Hematopoietic multipotent progenitor cell treated with erythropoietin and hydrocortisone succinate and interleukin-3 and kit ligand, for 15 days (in vitro differentiated cells): ENCODE measurements around the gene C10orf90.

Experiments used
- DNase-seq: peaks from one replicate; pipeline ENCODE4 v3.0.0-alpha.2; 2015; ENCODE audit warnings: low spot score

The C10orf90 gene

DNA sequence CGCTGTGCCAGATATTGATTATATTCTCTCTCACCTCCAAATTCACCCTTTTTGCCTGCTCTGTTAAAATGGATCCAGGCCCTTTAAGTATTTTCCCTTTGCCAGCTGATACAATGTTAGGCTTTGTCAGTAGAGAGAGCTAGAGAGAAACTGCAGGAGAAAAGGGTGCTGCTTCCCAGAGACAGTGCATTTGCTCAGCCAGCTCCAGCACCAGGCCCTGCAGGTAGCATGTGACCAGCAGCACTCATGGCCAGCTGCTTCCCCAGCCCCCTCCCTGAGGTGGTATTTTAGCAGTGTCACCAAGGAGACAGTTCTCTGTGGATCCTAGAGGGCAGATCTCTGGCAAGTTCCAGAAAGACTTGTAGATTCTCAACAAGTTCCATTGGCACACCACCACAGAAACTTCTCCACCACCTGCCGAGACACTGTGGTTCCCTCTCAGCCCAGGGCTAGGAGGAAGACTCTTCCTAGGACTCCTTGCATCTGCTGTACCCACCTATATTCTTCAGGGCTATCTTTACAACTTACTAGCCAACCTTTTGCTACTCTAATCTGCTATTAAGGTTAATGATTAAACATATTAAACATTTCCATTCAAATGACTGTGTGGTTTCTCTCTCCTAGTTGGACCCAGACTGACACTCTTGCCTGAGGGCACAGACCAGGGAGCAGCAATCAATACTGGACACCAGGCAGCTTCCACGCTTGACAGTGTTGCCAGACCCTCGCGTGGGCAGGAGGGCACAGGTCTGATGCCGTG lies 246.6 kb downstream of the C10orf90 start:
- no peak for DNase-seq

DNA sequence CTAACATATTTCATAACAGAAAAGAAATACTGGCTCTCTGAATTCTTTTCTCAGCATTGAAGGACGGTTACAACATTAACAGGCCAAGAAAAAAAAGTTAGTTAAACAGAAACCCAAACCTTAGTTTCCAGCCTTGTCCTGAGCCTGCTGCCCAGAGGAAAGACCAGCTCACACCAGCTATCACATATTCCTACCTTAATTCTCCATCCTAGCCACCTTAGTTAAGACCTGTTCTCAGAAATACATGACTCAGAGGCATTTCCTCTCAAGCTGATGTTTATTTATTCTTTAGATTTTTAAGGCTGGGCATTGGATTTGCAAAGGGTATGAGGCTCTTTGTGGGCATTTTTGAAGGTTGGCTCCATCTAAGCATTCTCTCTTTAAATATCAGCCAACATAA lies 247.9 kb downstream of the C10orf90 start:
- DNase-seq, result no peak

DNA sequence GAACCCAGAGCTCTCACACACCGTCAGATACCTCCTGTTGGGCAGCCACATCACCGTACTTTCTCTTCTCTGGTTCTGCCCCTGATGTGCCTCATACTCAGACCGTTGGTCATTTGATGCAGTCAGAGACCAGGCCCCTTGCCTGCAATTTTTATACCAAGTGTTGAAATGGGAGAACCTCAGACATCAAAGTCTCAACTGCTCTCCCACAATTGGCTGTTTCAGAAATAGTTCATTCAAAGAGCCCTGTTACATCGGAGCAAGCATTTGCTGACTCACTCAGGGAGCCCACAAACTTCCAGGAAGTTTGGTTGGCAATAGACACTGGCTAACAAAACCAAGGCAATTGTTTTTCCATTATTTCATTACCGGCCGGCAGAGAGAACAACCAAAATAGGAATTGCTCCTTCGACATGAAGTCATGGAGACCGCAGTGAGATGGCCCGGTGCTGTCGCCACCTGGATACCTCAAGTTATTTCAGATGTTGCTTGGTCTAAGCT lies 248.7 kb downstream of the C10orf90 start:
- DNase-seq, result no peak

DNA sequence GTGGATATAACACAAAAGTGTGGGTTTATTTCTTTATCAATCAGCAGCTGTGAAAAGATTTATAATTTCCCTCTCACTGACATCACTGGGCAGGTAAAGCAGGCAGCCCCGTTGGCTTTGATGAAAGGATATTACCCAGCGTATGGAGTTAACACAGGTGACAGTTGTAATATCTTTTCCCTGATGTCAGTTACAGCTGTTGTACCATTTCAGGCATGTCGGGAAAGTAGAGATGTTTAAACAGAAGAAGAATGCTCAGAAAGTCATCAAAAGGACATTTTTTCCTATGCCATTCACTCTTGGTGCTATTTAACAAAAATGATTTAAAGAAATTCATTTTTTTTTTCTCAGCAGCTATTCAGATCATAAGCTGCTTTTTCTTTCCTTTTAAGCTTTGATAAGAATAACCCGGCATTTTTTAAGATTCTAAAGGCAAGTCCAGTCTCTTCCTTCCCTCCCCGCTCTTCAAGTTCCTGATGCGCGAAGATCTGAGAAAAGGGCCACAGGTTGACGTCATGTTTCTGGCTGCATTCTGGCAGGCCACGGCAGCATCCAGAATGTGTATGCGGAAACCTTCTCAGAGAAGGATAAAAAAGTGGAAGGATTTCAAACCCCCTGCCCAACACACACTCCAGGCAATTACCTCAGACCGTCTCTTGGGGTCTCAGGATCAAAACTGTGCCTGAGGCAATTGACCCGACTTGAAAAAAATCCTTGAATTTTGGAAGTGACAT lies 249.8 kb downstream of the C10orf90 start:
- no peak for DNase-seq

DNA sequence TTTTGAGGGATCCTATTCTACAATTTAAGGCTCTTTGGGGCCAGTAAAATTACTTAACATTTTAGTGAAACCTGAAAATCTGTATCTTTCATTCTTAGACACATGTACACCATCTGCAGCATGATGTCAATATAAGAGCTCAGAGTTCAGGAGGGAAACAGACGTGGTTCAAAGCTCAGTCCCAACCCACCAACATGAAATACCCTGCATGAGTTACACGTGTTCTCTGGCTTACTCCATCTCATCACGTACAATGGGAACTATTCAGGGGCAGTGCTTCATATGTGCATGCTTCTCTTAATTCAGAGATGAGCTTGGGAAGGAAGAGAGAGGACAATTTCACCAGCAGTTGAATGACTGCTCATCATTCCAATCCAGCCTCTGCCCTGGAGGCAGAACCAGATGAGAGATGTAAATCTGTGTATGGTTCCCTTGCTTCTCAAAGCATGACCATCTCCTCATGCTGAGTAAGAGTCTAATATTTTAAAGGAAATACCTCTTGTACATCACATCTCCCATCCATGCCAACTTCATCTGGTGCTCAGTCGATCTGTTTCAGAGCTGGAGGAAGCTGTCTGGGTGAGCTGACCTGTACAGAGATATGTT lies 253.2 kb downstream of the C10orf90 start:
- DNase-seq, result no peak

DNA sequence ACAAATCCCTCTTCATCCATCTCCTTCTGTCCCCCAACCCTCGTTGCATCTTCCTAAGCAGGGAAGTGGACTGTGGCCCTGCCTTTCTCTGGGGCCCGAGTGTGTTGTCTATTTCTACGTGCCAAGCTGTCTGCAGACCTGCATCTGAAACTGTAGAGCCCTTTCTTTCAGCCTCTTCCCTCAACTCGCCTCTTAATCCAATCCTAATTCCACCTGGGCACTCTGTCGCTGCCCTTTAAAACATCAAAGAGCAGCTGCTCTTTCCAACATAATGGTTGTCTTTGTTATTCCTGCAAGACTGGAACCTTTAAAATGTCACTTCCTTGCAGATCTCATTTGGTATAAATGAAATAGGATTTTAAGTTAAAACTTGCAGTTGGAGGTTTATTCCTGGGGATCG lies 260.7 kb downstream of the C10orf90 start:
- no peak for DNase-seq

DNA sequence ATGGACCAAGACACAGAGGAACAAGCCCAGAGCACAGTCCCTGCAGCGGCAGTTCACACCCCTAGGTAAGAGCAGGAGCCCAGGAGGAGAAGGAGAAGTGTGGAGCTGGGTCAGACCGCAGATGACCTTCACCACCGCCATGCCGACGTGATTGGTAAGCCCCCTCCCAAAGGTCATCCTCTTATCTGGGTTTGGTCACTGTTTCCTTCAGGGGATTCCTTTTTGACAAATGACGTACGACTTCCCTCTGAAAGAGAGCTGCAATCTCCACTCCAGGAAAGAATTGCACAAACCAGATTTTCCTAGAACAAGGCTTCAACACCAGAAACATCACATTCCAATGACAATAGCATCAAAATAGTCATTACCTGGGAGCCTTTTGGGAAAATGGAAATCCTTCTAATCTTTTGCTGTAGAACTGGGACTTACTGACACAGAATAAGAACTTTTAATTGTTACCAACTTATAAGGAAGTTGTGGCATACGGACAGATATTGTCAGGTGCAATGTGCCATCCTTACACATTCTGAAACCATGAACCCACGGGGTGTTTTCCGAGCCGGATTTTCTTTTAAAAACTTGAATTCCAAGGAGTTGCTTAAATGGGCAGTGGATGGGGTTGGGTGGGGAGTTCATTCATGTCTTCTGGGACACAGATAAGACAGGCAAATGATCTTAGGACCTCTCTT lies 261.4 kb downstream of the C10orf90 start:
- no peak for DNase-seq

DNA sequence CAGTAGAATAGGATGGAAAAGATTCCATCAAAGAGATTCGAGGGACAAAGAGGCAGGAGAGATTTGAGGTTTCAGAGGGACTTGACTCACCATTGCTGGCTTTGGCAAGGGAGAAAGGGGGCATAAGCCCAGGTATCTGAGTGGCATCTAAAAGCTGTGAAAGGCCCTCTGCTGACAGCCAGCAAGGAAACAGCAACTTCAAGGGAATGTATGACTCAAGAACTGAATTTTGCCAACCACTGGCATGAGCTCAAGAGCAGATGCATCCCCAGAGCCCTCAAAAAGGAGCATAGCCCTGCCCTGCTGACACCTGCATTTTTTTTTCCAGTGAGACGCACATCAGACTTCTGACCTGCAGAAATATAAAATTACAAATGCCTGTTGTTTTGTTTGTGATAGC lies 262.7 kb downstream of the C10orf90 start:
- DNase-seq, result no peak

DNA sequence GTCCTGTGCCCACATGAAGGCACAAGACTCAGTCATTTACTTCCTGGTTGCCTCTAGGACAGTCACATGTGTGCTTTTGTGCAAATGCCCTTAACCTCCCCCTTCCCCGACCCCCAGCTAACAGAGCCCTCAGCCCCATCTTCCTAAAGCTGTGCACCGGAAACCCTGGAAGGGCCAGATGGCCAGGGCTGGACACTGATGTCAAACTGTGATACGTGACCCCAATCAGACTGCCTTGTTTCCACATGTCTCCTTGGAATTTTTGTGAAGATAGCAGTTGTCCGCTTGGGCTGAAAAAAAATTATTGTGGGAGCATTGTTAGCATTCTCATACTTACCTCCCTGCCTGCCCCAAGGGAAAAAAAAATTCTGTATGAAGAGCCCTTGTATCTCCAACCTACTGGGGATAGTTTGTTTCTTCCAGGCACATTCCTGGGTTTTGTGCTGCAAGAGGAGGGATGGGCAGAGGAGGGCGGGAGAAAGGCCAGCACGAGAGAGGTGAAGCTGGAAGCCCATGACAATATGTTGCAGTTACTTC lies 265.2 kb downstream of the C10orf90 start:
- DNase-seq, result no peak

DNA sequence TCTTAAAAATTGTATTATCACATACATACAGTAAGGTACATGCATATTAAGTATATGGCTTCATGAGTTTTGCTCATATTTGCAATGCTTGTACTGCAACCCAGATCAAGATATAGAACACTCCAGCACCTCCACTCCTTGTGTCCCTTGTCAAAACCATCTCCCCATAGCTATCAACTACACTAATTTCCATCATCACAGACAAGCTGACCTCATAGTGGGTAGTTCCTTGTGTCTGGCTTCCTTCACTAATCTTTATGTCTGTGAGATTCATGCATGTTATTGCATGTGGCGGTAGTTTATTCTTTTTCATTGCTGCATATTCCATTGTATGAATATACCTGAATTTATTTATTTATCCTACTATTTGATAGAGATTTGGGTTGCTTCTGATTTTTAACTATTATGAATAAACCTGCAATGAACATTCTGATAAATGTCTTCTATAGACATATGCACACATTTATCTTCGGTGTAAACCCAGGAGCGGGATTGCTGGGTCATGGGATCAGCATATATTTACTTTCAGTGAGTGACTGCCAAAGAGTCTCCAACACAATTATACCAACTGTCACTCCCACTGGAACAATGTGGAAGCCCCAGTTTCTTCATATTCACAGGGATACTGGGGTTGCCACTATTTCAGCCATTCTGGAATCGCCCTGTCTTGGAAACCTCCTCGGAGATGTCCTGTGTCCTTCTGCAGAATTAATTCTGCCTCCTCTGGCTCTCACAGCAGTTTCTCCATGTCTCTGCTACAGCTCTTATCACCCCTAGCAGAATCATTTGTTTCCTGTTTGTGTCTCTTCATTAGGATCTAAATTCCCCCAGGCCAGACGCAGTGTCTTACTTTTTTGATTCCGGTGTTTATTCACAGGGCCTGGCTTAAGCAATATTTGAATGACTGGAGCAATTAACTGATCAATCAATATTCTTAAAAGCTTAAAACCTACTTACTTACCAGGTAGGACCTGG lies 267.5 kb downstream of the C10orf90 start:
- no peak for DNase-seq

DNA sequence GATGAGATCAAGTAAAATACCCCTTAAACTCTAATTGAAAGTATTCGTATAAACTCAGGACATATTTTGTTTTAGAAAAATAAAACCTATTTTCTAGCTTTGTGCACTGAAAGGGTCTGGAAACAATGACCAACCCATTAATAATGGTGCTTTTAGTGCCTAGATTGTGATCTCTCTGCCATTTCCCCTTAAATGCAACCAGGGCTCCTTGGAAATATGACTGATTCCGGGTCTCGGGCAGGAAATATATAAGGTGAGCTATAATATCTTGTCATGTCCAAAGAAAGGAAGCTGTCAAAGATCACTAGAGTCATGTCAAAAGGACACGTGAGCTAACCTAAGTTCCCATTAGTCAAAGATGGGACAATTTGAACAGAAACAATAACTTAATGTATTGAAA lies 269.9 kb downstream of the C10orf90 start:
- DNase-seq, result no peak

DNA sequence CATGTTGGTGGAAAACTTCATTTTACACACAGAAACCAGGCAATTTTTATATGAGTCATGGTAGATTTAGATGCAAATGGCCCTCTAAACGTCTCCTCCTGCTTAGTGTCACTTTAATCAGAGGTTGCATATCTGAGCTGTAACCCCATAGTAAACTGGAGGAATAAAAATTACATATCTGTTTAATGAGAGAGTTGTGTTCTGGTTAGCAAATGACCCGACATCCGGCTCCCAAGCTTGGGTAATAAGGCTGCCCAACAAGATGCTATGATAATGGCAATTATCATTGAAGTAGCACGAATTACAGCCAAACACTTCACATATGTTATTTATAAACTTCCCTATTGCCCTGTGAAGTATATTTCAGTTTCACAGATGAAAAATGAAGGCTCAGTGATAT lies 271.6 kb downstream of the C10orf90 start:
- DNase-seq, result no peak

DNA sequence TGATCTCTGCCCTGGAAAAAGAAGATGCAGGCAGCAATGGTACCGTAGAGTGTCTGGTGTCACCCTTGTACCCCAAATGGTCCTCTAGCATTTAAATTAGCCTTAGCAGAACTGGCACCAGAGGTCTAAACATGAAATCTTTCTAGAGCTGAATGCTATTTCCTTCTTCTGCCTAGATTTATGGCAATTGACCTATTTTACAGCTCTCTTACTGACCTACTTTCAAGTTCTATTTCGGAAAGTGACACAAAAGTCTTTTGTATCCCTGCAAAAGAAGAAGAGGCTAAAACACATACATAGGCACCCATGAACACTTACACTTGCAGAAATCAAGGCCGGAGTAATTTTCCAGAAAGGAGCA lies 272.1 kb downstream of the C10orf90 start:
- no peak for DNase-seq

DNA sequence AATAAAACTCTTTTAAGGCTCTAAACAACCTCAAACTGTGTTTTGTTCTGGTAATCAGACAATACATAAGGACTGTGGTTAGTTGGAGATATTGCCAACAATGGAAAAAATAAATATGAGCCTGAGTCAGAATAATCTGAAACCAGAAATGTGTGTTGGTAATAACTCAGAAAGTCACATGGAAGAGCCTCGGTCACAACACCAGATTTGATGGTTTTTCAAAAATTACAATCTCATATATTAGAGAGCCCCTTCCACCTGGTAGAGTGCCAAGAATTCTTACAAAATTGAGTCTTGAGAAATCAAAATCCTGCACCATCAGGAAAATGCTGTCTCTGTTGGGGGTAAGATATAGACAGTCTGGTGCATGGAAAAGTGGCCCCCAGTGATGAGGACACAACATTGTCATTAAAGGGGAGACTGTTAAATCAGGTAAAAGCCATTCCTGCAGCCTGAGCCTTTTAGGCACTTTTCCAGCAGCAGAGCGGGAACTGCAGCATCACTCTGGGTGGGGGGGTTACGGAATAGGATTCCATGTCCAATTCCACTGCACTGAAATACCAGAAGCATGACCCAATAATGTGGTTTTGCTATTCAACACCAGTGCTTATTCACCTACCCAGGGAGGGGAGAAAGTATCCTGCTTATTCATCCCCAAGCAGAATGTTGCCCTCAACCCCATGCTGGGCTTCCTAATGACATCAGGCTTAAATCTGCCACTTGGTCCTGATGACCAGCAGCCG lies 272.7 kb downstream of the C10orf90 start:
- no peak for DNase-seq

DNA sequence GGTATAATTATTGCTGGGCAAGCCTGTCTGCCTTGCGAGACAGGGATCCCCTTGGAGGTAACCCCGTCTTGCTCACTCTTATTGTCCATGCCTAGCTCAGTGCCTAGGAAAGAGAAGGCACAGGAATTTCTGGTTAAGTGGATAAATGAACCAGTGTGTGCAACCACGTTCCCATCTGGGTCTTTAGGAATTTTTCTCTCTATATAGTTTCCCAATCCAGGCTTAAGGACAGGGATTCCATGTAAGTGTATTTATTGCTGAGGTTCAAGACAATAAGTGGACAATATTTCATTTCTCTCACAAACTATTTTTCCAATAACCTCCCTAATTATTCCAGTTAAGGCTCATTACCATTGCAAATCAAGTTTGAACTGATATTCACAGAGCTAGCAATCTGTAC lies 273.3 kb downstream of the C10orf90 start:
- no peak for DNase-seq

DNA sequence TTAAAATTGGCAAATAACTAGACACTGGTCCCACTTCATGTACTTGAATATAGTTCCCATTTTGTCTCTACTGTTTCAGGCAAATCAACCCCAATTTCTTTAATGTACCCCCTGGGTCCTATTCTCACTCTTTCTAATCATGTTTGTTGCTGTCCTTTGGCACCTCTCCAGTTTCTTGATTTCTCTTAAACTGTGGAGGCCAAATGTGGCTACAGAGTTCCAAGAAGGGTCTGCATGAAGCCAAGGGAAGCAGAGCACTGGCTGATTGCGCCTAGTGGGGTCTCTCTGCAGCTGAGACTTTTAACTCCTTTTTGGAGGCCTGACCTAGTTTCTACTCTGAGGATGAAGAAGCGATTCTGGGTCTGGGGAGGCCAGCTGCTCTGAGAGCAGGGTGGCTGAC lies 275.5 kb downstream of the C10orf90 start:
- no peak for DNase-seq

DNA sequence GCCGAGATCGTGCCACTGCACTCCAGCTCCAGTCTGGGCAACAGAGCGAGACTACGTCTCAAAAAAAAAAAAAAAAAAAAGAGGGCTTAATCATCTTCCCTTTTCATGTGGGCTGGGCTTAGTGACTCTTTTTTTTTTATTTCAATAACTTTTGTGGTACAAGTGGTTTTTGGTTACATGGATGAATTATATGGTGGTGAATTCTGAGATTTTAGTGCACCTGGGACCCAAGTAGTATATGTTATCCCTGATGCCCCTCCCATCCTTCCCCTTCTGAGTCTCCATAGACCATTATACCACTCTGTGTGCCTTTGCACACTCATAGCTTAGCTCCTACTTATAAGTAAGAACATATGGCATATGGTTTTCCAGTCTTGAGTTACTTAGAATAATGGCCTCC lies 277.4 kb downstream of the C10orf90 start:
- DNase-seq, result no peak

DNA sequence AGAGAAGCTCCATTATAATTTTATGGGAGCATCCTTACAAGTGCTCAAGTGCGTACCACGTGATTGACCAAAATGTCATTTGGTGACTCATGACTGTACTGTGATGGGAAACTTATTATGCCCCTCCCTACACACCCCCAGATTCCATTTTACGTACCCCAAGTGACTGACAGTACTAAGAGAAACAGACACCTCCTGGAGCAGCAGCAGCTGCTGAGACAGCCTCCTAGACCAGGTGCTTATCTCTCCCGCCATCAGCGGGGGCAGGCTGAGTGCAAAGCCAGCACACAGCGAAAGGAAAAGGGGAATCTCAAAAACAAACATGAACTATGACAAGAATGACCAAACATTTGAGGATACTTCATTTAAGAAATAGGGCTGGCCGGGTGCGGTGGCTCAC lies 278.0 kb downstream of the C10orf90 start:
- no peak for DNase-seq

DNA sequence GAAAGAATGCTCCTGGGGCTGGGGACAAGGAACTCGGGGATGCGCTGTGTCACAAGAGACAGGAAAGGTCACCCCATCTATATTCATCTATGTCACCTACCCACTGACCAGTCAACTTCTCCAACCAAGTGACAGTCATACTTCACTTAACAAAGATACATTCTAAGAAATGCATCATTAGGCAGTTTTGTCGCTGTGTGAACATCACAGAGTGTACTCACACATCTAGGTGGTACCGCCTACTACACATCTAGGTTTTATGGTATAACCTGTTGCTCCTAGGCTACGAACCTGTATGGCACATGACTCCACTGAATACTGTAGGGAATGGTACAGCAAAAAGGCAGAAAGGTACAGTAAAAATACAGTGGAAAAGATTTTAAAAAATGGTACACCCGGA lies 278.4 kb downstream of the C10orf90 start:
- no peak for DNase-seq

DNA sequence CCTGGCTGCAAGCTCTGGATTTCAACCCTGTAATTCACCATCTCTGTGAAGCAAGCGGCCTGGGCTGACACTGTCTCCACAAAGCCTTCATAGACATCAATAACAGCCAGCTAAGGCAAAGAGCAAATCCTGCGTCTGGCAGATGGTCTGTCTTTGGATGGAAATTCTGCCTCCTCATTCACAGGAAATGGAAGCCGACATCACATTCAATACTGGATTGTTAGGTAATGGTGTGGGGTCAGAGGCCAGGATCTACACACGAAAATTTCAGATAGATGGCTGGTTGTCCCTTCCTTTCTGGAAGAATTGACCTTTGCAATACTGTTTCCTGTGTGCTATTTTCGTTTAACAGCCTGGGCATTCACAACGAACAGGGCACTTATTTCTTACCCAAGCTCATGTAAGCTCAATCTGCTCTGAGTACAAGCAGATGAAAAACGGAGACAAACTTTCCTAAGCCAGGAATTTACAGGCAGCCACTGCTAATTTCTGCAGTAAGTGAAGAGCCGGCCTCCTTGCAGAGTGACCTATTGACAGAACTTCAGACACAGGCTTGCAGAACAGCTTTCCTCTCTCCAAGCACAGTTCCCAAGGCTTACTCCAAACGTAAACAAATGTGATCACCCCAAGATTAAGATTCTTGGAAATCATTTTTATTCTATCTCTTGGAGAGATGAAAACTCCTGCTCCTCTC lies 279.2 kb downstream of the C10orf90 start:
- DNase-seq, result no peak
